ENCODE data around the gene SI.
"Not testable (repeated sequence)": the region's sequence is repeated elsewhere in the genome, so short reads cannot be mapped to it uniquely, and the experiment has no call there.

Gene SI
- total RNA-seq: 0 reads per million in 3 experiments

DNA sequence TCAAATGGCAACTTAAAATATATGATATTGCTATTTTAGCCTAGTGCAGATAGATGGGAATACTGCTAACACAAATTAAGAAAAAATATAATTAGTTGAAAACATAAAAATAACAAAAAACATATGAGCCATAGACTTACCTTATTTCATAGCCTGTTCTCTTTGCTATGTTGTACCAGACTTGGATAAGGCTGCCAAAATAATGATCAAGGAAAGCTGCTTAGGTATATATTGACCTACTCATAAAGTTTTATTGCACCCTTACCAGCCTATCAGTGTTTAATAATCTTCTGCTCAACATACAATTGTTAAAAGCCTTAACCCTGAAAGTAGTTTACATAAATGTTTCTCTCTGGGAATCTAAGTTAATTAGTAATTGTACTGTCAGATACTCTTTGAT is at the start of gene SI:
SI (minus strand) TSS at position 204 of the 400 bp plus-strand sequence. CDS start 2,484 bp downstream, outside the sequence.
- no peak for DNase-seq

DNA sequence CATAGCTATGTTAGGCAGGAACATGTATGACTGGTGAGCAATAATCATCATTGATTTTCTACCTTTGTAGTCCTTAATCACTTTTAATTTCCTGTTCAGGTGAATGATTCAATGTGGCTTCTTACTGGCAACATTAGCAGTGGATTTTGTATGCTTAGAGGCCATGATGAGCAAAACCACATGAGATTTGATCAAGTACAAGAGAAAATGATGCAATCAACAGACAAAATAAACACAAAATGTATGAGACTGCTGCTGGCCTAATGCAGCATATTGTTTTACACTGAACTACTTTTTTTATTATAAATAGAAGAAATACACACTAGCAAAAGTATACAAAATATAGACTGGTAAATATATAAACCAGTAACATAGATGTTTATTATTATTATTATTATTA is 47.5 kb upstream of the SI start:
- DNase-seq: no peak

GRCh38 chr3:165111401-165111800 is 33.1 kb upstream of the SI start:
- no peak for DNase-seq

DNA sequence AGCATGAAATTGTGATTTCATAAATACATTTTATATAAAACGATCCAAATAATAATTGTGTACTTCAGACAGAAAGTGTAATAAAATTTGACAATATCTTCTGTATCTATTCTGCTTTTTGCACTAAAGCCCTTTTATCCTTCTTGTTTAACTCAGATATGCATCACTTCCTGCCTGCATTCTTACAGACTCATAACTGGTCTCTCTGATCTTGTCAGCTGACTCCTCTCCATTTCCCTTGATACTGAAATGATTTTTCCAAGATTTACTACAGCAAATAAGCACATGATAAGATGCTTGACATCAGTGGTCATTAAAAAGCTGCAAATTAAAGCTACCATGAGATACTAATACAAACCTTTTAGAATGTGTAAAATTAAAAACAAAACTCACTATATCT is 25.3 kb upstream of the SI start:
- no peak for DNase-seq

- no peak for DNase-seq
Measured at GRCh38 chr3:165082650-165083049, 4.4 kb upstream of the SI start.

GRCh38 chr3:165081183-165081582 is 2.9 kb upstream of the SI start:
- DNase-seq: no peak

- no peak for DNase-seq
Measured at GRCh38 chr3:165075695-165076094, 2.6 kb downstream of the SI start.

GRCh38 chr3:165070682-165071081 is 7.6 kb downstream of the SI start:
- no peak for DNase-seq

DNA sequence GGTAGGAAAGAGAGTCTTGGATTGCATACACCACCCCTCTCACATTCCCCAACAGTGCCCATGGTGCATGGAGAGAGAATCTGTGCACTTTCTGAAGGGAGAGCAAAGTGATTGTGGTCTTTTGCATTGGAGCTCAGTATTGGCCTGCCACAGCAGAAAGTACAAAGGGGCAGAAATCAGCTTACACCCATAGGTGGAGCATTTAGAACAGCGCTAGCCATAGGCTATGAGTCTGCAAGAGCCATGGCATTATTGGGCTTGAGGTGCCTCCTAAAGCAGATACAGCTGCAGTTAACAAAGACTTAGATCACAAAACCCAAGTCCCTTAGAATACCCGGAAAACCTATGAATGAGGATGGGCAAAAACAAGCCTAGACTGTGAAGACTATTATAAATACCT is 21.8 kb downstream of the SI start:
- DNase-seq: no peak

DNA sequence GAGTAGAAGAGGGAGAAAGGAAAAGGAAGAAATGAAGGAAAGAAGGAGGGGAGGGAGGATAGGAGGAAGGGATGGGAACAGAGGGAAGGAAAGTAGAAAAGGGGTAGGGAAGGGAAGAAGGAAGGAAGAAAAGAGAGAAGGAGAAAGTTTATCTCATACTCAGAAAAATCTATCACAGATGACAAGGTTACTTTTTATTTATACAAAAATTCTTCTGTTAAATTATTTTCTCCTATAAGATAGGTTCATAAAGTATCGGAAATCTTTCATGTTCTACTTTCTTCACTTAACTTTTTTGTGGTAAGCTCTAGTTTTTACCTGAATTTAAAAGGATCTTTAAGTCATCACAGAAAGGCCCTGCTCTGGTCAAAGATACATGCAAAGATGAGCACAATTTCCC is 38.1 kb downstream of the SI start:
- DNase-seq: no peak

DNA sequence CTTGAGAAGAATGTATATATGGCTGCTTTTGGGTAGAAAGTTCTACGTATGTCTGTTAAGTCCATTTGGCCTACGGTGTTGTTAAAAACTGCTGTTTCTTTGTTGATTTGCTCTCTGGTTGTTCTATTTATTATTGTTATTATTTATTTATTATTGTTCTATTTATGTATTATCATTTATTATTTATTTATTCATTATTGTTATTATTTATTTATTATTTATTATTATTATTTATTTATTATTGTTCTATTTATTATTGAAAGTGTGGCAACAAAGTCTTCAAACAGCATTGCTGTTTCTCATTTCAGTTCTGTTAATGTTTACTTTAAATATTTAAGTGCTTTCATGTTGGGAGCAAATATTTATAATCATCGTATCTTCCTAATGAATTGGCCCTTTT is 66.7 kb downstream of the SI start:
- DNase-seq: no peak

DNA sequence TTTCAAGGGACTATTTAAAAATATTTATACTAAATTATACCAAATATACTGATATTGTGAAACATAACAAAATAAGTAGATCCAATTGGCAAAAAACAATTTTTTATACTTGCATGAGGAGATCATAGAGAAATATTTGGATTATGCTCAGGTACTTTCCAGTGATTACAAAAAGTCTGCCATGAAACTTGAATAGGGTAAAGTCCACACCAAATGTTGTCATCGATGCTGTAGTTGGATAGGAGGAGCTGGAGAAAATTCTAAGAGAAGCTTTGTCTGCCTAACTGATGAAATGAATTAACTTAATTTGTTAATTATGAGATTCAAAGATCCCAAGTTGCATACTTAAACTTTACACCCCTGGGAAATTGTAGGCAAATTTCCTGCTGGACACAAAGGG is 93.3 kb downstream of the SI start:
- no peak for DNase-seq

DNA sequence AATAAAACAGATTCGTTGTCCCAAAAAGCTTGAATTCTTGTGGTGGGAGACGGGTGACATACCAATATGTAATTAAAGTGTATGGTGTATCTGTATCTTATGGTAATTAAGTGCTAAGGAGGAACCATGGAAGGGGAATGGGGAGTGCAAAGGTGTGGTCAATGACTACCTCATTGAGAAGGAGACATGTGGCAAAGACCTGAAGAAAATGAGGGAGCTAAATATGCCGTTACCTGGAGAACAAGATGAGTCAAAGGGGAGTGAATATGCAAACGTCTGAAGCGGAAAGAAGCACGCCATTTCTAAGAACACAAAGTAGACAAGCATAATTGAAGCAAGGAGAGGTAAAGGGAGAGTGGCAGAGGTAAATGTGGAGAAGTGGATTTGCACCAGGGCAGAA is 115.7 kb downstream of the SI start:
- no peak for DNase-seq

GRCh38 chr3:164952966-164953365 is 125.3 kb downstream of the SI start:
- DNase-seq: no peak

- not testable (repeated sequence) for DNase-seq
Measured at GRCh38 chr3:164951403-164951802, 126.9 kb downstream of the SI start.

DNA sequence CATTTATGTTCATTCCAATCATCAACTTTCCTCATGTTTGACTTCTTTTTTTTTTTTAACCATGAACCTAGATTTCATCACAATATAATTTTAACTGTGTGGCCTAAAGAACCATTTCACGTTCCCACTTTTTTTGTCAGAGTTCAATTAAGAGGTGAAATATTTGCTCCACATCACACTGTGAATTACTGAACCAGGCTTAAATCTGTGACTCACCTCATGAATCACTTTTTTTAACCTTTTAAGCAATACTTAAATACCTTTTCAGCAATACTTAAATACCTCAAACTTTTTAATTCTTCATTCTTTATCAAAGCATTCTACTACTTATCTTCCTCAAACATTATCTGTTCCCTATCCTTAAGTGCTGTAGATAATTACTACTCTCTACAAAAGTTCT is 137.6 kb downstream of the SI start:
- no peak for DNase-seq

GRCh38 chr3:164929642-164930041 is 148.7 kb downstream of the SI start:
- DNase-seq: no peak
